ENCODE data around the gene RCOR1.

DNA sequence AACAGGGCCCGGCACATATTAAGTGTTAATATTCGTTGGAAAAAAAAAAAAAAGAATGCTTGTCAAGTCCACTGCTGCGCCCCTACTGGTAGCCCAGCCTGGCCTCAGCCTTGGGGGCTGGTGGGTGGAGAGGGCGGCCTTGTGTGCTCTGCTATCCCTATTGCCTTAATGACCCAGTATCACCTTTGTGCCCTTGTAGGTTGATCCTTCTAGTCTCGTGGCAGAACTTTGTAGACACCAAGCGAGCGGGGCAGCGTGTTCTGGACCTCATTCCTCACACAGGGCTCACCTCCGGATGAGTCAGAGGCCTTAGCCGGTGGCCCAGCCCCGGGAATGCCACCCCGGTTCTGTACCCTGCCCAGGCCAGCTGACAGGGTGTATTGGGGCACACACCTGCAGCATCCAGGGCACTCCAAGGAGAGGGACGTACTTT lies 1.8 kb upstream of the RCOR1 start:
- TF ChIP-seq EZH2phosphoT487 (IDR thresholded peaks at IDR 0.05; ENCODE audit: low read depth) (no peak), CTCF (IDR thresholded peaks at IDR 0.05; ENCODE audit: low read depth, low read length) (peak; percentile 38)

All from OCI-LY3 (cell line).